ENCODE data around the gene TMEM156.

- no peak for TF ChIP-seq CHD2 (IDR thresholded peaks at IDR 0.05; ENCODE audit: low read length, partially characterized antibody)
- no peak for TF ChIP-seq CTCF (IDR thresholded peaks at IDR 0.05)
- TF ChIP-seq GABPA (IDR thresholded peaks at IDR 0.05; ENCODE audit: low read depth): no peak
- no peak for TF ChIP-seq EP300 (IDR thresholded peaks at IDR 0.05; ENCODE audit: borderline replicate concordance in 1 of 2, low read depth in 1 of 2, low read length in 1 of 2)
Observed at GRCh38 chr4:39032218-39033085, at the start of gene TMEM156.
